Body of pancreas (tissue), 4 donors: Measurements from ENCODE around the gene CD44. TPM values are rescaled to one million over a fixed set of nuclear protein-coding genes. Genes with fewer than 3 reads are reported as not detected.

Experiments used
- ATAC-seq: fragments of 150-250 bp; one replicate; pipeline ENCODE4 v1.9.1; 2016
- DNase-seq, 4 donors: peaks; one replicate each; pipeline ENCODE4 v3.0.0-alpha.2; 2019
- H3K27ac ChIP-seq, 4 donors: fragments of 200-600 bp; sonication (generic); 1 replicate in 3 of 4; 2 replicates in 1 of 4; pipeline versions ENCODE4 v1.5.1 to v1.6.1; 2016 to 2019; ENCODE audit warnings: mild to moderate bottlenecking in 1 of 4, mixed read lengths in 1 of 4, moderate library complexity in 1 of 4
- H3K27me3 ChIP-seq, 2 donors: fragments of 200-600 bp; sonication (generic); one replicate each; pipeline ENCODE4 v1.6.0; 2016; ENCODE audit warnings: mild to moderate bottlenecking in 1 of 2
- H3K36me3 ChIP-seq, 2 donors: fragments of 200-600 bp; sonication (generic); replicated peaks in 1 of 2; 2 replicates each; pipeline ENCODE4 v1.5.1; 2016; ENCODE audit warnings: low read depth in 2 of 2; ENCODE audit not compliant: insufficient read depth in 1 of 2
- H3K4me1 ChIP-seq: fragments of 200-600 bp; sonication (generic); one replicate; pipeline ENCODE4 v1.6.0; 2016
- H3K4me3 ChIP-seq, 2 donors: fragments of 200-600 bp; sonication (generic); 1 replicate in 1 of 2; 2 replicates in 1 of 2; pipeline ENCODE4 v1.5.1; 2016 to 2019
- H3K9me3 ChIP-seq, 3 donors: fragments of 200-600 bp; sonication (generic); 1 replicate in 2 of 3; 2 replicates in 1 of 3; pipeline ENCODE4 v1.5.1; 2016
- POLR2A ChIP-seq, 3 donors: fragments of 450-650 bp; IDR thresholded peaks; one replicate each; pipeline ENCODE4 v1.6.1; 2016; ENCODE audit warnings: antibody characterized with exemption in 3 of 3, mild to moderate bottlenecking in 2 of 3
- WGBS, 2 donors: methylation state at CpG; one replicate each; pipeline ENCODE4 v1.1.5; 2017; 5-methylcytosine and 5-hydroxymethylcytosine counted together
- intact Hi-C: fragments of 100-400 bp; cut with DNase I; formaldehyde crosslinking; loops from one replicate; pipeline ENCODE4 v1.15.1; 2023
- total RNA-seq, 2 donors: library from RNA; depleted of rRNA; stranded (reverse); fragments of >200 nt; gene quantifications; one replicate each; pipeline ENCODE4 v1.1.0, GENCODE V29; 2016
- TF ChIP-seq, protein P1 (sequence below), 7 experiments: fragments of 450-650 bp in 4 of 7; fragments of 200-600 bp in 3 of 7; sonication (generic) in 3 of 7; IDR thresholded peaks; one replicate each; pipeline ENCODE4 v1.5.1; 2016 to 2019; ENCODE audit warnings: antibody characterized with exemption in 7 of 7

Gene CD44
- total RNA-seq, 2 donors from 2014 or later: 266 to 433 TPM

DNA sequence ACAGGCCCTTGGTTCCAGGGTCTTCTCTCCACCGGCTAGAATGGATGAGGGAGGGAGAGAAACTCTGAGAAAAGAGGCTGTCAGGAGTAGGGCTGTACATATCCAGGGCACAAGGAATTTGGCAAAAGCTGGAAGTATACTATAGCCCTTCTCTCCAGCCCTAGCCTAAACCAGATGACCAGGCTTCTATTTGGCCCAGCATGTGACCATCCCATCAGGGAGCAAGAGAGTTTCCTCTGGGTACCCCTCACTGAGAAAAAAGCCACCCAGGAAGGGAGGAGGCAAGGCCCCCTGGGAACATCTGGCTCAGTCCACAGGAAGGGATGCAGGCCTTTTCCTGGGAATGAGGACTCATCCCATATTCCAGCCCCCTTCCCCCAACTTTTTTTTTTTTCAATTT is 8.3 kb downstream of the CD44 start:
- intact Hi-C loops: no loop called here
- Histone ChIP-seq H3K9me3 (no peaks in the 10 kb centered on the region), H3K27me3 (no peaks in the 10 kb centered on the region), H3K36me3 (no peaks in the 10 kb centered on the region), H3K4me3 (no peak overlapping the region), H3K27ac (no peak overlapping the region), H3K4me1 (peaks cover 85% of the 10 kb centered on the region)
- 19 to 36% methylated on average over 1 of the region's 1 CpG for WGBS, 2 donors
- DNase-seq (no peak), ATAC-seq (no peak)
- no peak for TF ChIP-seq POLR2A (IDR thresholded peaks at IDR 0.05)
- TF ChIP-seq, protein P1, sequence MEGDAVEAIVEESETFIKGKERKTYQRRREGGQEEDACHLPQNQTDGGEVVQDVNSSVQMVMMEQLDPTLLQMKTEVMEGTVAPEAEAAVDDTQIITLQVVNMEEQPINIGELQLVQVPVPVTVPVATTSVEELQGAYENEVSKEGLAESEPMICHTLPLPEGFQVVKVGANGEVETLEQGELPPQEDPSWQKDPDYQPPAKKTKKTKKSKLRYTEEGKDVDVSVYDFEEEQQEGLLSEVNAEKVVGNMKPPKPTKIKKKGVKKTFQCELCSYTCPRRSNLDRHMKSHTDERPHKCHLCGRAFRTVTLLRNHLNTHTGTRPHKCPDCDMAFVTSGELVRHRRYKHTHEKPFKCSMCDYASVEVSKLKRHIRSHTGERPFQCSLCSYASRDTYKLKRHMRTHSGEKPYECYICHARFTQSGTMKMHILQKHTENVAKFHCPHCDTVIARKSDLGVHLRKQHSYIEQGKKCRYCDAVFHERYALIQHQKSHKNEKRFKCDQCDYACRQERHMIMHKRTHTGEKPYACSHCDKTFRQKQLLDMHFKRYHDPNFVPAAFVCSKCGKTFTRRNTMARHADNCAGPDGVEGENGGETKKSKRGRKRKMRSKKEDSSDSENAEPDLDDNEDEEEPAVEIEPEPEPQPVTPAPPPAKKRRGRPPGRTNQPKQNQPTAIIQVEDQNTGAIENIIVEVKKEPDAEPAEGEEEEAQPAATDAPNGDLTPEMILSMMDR (IDR thresholded peaks at IDR 0.05): no peak

DNA sequence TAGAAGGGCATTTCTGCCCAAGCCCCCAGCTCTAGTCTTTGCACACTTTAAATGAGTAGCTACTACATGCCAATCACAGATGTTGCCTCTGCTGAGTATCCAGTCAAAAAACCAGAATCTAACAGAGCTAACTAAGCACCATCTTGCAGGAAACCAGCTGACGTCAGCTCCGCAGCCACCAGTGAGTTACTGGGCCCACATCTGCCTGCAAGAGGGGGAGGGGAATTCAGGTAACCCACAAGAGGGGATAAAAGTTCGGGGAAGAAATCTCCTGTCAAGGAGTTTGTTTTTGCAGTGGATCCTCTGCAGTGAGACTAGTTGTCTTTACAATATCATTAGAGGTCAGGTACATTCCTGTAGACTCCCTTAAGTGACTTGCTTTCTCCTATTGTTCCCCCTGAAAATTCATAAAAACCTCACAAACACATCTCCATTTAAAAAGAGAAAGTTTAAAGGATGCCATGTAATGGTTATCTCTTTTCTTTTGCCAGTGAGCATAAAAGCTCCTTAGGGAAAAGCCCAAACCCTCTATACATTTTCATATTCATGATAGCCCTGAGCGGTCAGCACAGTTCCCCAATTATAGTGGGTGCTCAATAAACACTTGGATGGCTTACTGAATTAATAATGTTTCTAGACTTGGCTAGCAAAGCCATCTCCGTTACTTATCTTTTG is 9.3 kb downstream of the CD44 start:
- H3K27me3 ChIP-seq: no peaks in the 10 kb centered on the region
- no peaks in the 10 kb centered on the region for H3K9me3 ChIP-seq
- TF ChIP-seq POLR2A (IDR thresholded peaks at IDR 0.05): no peak
- TF ChIP-seq, protein P1 (IDR thresholded peaks at IDR 0.05): no peak
- ATAC-seq: no peak
- WGBS, 2 donors: 84 to 87% methylated on average over 5 of the region's 5 CpGs
- H3K4me3 ChIP-seq: no peak overlapping the region
- intact Hi-C loops: no loop called here
- no peaks in the 10 kb centered on the region for H3K36me3 ChIP-seq
- no peak overlapping the region for H3K27ac ChIP-seq
- DNase-seq: no peak
- H3K4me1 ChIP-seq: peaks cover 85% of the 10 kb centered on the region

DNA sequence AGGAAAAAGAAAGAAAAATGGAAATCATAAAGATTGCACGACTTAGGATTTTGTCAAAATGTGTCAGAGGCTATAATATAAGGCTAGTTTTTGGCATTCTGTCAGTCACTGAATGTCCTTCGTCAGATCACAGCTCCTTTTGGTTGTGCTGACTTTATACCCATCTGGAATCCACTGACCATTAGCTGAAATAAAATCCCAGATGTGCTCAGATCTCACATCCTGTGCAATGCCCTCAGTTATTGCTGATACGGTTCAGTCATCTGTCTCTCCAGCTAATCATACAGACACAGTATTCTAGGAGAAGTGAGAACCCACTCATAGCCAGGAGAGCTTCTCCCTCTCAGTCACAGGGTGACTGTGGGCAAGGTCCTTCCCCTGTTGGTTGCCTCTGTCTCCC is 11.5 kb downstream of the CD44 start:
- 93 to 97% methylated on average over 3 of the region's 3 CpGs for WGBS, 2 donors
- intact Hi-C loops: no loop called here
- Histone ChIP-seq H3K36me3 (no peaks in the 10 kb centered on the region), H3K27ac (peak overlapping the region in 1 of 4 donors; percentile 5), H3K9me3 (no peaks in the 10 kb centered on the region), H3K4me1 (peaks cover 64% of the 10 kb centered on the region), H3K27me3 (no peaks in the 10 kb centered on the region), H3K4me3 (no peak overlapping the region)
- no peak for DNase-seq
- no peak for ATAC-seq
- TF ChIP-seq POLR2A (IDR thresholded peaks at IDR 0.05): no peak
- TF ChIP-seq, protein P1 (IDR thresholded peaks at IDR 0.05): no peak

DNA sequence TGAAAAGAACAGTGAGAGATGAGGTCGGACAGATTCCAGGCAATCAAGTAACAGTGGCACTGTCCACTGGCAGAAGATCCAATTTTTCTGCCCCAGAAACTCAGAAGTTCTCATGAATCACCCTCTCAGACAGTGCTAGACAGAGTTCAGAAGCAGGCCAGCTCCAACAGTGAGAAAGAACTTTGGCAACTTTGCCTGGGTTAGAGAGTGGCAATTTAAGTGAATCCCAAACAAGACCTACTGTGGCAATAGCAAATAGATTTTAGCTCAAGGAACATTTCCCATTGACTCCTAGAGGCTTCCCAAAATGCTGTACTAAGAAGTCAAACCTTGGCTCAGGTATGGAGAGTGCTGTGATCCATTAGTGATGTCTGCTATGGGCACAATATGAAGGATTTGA is 12.3 kb downstream of the CD44 start:
- ATAC-seq: no peak
- DNase-seq: no peak
- H3K9me3 ChIP-seq: no peaks in the 10 kb centered on the region
- peak overlapping the region in 1 of 4 donors; percentile 5 for H3K27ac ChIP-seq
- H3K27me3 ChIP-seq: no peaks in the 10 kb centered on the region
- peaks cover 58% of the 10 kb centered on the region for H3K4me1 ChIP-seq
- WGBS, 2 donors: 94 to 97% methylated on average over 1 of the region's 1 CpG
- H3K4me3 ChIP-seq: no peak overlapping the region
- H3K36me3 ChIP-seq: no peaks in the 10 kb centered on the region
- TF ChIP-seq POLR2A (IDR thresholded peaks at IDR 0.05): no peak
- TF ChIP-seq, protein P1 (IDR thresholded peaks at IDR 0.05): no peak
- intact Hi-C loops: no loop called here

DNA sequence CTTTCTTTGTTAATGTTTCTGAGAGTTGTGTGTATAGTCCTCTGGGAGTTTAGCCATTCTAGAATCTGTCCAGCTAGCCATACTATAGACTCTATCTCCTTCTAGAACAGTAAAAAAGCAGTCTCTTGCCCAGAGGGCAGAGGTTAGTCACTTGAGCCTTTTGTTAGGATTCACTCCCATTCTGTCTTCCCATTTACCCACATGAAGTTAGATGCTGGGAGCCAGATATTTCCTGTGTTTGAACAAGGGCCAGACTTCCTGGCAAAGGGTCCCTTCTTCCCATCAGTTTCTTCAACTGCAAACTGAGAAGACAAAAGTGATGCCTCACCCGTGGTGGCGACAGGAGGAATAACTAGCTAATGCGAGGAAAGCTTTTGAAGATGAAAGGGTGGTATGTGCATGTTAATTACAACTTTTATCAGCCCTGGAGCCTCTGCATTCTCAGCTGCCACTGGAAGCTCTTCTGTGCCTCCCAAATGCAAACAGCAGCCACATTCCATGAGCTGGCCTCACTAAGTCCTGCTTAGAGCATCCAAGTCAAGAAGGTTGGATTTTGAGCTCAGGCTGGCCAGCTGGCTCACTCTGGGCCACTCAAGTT is 12.8 kb downstream of the CD44 start:
- Histone ChIP-seq H3K4me1 (peaks cover 56% of the 10 kb centered on the region), H3K36me3 (no peaks in the 10 kb centered on the region), H3K27me3 (no peaks in the 10 kb centered on the region), H3K9me3 (no peaks in the 10 kb centered on the region), H3K27ac (no peak overlapping the region), H3K4me3 (no peak overlapping the region)
- intact Hi-C loops: no loop called here
- WGBS, 2 donors: 79 to 92% methylated on average over 3 of the region's 3 CpGs
- DNase-seq (no peak), ATAC-seq (no peak)
- TF ChIP-seq, protein P1 (IDR thresholded peaks at IDR 0.05): no peak
- no peak for TF ChIP-seq POLR2A (IDR thresholded peaks at IDR 0.05)
